Sigmoid colon (tissue), 4 donors: Measurements from ENCODE around the gene GNA12.

ENCODE experiments used
- CTCF ChIP-seq, 4 experiments: fragments of 450-650 bp in 3 of 4; fragments of 200-600 bp in 1 of 4; IDR thresholded peaks; one replicate each; pipeline ENCODE4 v1.5.1; 2016 to 2019; ENCODE audit warnings: antibody characterized with exemption in 4 of 4, mild to moderate bottlenecking in 3 of 4, moderate library complexity in 2 of 4
- EP300 ChIP-seq, 4 donors: sonication (generic); formaldehyde crosslinking; IDR thresholded peaks; one replicate each; pipeline ENCODE4 v1.6.1; 2017; ENCODE audit warnings: antibody characterized with exemption in 4 of 4
- POLR2A ChIP-seq, 2 donors: fragments of 450-650 bp; IDR thresholded peaks; one replicate each; pipeline ENCODE4 v1.6.1; 2016; ENCODE audit warnings: antibody characterized with exemption in 2 of 2, mild to moderate bottlenecking in 2 of 2, moderate library complexity in 2 of 2
- POLR2AphosphoS5 ChIP-seq, 4 donors: sonication (generic); formaldehyde crosslinking; IDR thresholded peaks; one replicate each; pipeline ENCODE4 v1.6.1; 2017; ENCODE audit warnings: antibody characterized with exemption in 4 of 4

GRCh38 chr7:2806571-2806970 is 37.5 kb downstream of the GNA12 start:
- TF ChIP-seq POLR2A (IDR thresholded peaks at IDR 0.05) (no peak), CTCF (IDR thresholded peaks at IDR 0.05) (no peak), POLR2AphosphoS5 (IDR thresholded peaks at IDR 0.05) (no peak), EP300 (IDR thresholded peaks at IDR 0.05) (no peak)
